DMS153 treated with DMSO at 0.1 percent for 48 hours (cell line): Measurements from ENCODE around the gene STH.
"Not testable (repeated sequence)": the region's sequence is repeated elsewhere in the genome, so short reads cannot be mapped to it uniquely, and the experiment has no call there.

Experiments
- DNase-seq: peaks from one replicate; lab custom pipeline; 2025; ENCODE audit not compliant: unreplicated experiment; lab: John Stamatoyannopoulos, UW

The STH gene, protein sequence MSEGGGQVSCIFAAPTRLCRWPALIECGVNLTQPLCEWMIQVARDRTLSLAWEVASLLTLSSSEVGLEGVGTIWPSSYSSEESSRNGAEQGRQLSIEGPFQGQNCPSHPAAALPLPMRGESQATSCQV

DNA sequence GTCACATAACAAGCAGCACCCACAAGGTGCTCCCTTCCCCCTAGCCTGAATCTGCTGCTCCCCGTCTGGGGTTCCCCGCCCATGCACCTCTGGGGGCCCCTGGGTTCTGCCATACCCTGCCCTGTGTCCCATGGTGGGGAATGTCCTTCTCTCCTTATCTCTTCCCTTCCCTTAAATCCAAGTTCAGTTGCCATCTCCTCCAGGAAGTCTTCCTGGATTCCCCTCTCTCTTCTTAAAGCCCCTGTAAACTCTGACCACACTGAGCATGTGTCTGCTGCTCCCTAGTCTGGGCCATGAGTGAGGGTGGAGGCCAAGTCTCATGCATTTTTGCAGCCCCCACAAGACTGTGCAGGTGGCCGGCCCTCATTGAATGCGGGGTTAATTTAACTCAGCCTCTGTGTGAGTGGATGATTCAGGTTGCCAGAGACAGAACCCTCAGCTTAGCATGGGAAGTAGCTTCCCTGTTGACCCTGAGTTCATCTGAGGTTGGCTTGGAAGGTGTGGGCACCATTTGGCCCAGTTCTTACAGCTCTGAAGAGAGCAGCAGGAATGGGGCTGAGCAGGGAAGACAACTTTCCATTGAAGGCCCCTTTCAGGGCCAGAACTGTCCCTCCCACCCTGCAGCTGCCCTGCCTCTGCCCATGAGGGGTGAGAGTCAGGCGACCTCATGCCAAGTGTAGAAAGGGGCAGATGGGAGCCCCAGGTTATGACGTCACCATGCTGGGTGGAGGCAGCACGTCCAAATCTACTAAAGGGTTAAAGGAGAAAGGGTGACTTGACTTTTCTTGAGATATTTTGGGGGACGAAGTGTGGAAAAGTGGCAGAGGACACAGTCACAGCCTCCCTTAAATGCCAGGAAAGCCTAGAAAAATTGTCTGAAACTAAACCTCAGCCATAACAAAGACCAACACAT, at the start of gene STH:
TSS of gene STH (plus strand) at position 264 of the 913 bp plus-strand sequence. CDS start at position 294, 30 bp downstream.
- DNase-seq: no peak

DNA sequence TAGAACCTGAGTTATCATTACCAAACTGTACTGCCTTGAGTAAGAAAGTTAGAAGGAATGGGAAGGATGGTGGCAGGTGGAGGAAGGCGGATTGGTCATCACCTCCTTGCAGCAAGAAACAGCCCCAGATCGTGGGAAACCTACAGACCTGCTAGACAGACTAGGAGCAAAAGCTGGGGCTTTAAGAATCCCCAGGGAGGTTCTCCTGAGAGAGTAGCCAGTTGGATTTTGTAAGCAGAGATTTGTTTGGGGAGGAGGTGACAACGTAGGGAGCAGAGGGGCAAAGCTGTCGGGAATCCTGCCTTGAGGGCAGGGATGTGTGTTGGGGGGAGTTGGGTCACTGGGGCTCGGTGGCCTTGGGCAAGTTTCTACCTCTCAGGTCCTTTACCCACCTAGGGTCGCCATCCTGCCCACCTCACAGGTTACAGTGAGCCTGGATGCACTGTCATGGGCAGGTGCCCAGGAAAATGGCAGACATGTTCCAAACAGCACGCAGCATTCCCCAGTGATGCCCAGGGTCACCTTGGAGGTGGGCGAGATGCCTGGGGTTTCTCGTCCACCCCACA, 49.2 kb upstream of the STH start:
- DNase-seq: no peak

DNA sequence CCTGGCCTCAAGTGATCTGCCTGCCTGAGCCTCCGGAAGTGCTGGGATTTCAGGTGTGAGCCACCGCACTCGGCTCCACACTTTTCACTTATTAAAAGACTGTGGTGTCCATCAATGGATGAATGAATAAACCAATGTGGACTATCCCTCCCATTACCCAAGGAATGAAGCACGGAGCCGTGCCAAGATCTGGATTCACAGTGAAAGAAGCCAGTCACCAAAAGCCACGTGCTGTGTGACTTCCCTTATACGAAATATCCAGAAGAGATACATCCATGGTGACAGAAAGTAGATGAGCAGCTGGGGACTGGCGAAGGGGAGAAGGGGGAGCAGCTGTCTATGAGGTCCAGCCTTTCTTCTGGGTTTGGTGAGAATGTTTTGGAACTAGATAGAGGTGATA, 48.2 kb upstream of the STH start:
- no peak for DNase-seq

DNA sequence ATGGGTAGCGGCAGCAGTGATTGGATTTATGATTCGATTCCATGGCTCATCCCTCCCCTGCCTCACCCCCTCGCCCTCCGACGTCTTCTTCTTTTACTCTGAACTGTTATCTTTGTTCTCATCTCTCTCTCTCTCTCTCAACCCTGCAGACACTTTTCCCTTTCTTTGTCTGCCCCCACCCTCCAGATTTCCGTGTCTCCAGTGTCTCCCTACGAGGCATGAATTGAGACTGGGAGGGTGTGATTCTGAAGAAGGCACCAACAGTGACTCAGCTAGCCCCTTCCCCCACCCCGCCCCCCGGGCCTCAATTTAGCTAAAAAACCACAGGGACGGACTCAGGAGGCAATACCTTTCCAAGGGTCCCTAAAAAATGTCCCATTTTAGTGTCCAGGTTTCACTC, 47.6 kb upstream of the STH start:
- DNase-seq: no peak

DNA sequence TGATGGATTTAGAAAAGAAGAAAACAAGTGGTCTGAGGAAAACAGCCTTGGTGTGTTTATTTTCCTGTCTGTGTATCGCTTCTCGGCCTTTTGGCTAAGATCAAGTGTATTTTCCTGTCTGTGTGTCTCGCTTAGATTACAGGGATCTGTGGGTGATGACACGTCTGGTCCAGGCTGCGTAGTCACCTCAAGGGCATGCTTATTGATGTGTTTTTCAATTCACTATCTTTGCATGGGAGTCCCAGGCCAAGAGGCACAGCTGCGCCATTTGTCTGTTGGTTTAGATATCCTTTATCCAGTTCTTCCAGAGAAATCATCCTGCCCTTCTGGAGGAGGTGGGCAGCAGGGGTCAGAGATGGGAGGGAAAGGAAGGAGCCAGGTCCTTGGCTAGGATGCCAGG, 47.1 kb upstream of the STH start:
- no peak for DNase-seq

DNA sequence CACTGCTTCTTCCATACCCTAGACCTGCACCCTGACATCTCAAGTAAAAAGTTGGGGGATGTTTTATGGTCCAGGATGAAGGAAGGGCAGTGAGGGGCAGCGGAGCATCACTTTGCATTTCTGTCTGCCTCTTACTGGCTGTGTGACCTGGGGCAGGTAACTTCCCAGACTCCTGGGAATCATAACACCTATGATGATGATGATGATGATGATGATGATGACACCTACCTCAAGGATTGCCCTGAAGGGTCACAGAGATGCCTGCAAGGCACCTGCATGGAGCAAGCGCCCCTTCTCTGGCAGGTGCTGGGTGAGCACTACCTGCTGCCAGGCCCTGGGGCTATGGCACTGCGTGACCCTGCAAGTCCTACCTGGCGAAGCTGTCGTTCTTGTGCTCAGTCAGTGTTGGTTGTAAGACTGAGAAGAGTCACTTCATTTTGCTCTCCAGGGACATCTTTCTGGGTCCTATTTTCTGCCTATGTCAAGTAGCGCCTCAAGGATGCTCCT, 46.2 kb upstream of the STH start:
- DNase-seq: no peak

DNA sequence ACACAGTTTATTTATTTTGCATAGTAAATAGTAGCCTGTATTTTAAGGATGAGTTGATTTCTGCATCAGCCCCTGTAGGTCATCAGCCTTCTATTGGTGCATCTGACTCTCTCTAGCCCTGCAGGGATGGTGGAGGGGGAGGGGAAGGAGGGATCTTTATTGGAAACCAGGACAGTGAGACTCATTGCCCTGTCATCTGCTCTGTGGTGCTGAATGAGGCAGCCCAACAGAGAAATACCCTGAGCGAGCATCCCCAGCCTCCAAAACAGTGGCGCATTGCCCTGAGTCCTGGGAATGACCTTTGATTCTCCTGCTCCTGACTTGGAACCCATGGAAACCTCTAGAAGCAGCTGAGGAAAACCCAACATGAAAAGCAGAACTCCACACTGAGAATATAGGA, 45.5 kb upstream of the STH start:
- no peak for DNase-seq

DNA sequence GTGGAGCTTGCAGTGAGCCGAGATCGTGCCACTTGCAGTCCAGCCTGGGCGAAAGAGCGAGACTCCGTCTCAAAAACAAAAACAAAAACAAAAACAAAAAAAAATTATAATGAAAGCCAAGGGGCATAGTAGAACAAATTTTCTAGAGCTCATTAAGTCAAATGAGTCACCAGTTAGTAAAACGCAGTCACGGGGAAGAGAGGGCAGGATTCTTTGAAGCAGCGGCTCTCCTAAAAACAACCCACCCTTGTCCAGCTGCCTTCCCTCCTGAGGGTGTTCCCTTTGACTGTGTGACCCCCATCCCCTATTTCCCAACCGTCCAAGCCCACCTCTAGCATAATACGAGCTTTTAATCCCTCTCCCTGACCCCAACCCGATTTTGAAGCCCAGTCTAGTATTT, 44.1 kb upstream of the STH start:
- no peak for DNase-seq

DNA sequence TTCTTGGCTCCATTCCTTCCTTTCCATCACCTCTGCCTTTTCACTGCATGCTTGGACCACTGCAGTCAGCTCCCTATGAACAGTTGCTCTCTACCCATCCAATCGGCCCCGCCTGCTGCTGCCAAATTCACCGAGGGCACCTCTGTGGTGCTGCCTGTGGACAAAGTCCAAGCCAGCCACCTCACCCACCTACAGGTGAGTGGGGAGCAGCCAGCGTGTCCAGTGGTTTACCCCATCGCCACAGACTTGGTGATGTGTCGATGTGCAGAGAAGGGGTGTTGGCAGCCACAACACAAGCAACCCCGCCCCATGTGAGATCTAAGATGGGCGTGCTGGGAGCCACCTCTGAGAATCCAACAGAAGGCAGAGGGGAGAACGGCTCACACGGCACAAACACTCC, 43.7 kb upstream of the STH start:
- no peak for DNase-seq

DNA sequence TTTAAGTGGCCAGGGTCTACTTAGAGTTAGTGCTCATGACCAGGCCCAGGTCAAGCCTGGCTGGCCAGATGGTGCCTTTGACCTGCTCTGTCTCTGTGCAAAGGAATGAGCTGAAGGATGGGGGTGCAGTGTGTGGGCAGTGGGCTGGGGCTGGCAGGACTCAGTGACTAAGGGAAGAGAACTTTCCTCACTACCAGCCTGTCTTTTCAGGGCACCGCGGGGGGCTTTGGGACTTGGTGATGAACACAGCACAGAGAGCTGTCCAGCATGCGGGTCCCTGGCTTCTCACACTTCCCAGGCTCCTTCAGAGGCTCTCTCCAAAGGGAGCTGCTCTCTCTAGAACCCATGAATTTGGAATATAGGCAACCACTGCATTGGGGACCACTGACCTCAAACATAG, 43.0 kb upstream of the STH start:
- DNase-seq: no peak

DNA sequence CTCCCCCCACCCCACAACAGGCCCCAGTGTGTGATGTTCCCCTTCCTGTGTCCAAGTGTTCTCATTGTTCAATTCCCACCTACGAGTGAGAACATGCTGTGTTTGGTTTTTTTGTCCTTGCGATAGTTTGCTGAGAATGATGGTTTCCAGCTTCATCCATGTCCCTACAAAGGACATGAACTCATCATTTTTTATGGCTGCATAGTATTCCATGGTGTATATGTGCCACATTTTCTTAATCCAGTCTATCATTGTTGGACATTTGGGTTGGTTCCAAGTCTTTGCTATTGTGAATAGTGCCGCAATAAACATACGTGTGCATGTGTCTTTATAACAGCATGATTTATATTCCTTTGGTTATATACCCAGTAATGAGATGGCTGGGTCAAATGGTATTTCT, 42.3 kb upstream of the STH start:
- not testable (repeated sequence) for DNase-seq

DNA sequence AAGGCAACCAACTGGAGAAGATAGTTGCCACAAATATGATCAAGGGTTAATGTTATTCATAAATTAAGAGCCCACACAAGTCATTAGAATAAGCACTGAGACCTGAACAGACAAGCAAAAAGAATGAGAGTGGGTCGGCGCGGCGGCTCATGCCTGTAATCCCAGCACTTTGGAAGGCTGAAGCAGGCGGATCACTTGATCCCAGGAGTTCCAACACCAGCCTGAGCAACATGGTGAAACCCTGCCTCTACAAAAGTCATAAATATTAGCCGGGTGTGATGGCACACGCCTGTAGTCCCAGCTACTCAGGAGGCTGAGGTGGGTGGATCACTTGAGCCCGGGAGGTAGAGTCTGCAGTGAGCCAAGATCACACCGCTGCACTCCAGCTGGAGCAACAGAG, 40.7 kb upstream of the STH start:
- DNase-seq: no peak

DNA sequence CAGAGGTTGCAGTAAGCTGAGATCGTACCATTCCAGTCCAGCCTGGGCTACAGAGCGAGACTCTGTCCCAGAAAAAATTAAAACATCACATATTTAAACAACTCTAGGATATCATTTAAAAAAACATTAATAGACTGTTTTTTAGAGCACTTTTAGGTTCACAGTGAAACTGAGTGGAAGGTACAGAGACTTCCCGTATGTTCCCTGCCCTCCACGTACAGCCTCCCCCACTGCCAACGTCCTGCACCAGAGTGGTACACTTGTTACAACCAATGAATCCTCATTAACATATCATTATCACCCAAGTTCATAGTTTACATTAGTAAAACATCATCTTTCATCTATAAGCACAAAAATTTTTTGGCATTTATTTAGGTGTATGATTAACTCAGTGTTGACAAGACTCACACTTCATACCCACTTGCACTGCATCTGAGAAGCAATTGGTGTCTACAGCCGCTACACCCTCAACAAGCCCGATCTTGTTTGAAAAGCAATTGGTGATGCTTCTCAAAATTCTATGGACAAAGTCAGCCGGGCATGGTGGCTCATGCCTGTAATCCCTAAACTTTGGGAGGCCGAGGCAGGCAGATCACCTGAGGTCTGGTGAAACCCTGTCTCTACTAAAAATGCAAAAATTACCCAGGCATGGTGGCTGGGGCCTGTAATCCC, 39.9 kb upstream of the STH start:
- no peak for DNase-seq

DNA sequence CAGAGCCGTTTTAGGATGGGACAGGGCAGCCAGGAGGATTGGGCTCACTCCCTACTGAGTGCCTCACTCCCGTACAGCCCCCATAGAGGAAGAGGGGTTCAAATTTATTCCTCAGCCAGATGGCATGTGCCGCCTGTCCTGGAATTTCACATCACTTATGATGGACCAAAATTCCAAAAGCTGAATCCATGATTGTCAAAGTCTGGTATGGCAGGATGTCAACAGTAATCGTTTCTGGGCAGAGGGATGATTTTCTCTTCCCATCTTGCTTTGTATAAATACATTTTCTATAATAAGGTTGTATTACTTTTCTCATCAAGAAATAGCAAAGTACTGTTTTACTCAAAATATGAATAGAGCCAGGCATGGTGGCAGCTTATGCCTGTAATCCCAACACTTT, 38.7 kb upstream of the STH start:
- DNase-seq: no peak

DNA sequence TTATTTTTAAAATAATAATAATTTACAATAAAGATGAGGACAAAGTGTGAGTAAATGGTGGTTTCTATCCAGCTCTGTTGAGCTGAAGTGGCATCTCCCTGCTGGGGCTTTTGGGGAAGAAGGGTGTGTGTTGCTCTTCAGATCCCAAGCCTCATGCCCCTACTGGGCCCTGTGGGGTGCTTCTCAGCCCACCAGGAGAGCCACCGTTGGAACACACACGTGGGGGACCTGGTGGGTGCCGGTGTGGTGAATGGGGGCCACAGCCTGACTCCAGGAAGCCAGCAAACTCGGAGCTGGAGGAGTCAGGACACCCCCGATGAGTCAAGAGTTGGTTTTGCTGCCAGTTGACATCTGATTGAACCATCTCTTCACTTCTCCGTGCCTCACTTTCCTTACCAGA, 37.8 kb upstream of the STH start:
- DNase-seq: no peak

DNA sequence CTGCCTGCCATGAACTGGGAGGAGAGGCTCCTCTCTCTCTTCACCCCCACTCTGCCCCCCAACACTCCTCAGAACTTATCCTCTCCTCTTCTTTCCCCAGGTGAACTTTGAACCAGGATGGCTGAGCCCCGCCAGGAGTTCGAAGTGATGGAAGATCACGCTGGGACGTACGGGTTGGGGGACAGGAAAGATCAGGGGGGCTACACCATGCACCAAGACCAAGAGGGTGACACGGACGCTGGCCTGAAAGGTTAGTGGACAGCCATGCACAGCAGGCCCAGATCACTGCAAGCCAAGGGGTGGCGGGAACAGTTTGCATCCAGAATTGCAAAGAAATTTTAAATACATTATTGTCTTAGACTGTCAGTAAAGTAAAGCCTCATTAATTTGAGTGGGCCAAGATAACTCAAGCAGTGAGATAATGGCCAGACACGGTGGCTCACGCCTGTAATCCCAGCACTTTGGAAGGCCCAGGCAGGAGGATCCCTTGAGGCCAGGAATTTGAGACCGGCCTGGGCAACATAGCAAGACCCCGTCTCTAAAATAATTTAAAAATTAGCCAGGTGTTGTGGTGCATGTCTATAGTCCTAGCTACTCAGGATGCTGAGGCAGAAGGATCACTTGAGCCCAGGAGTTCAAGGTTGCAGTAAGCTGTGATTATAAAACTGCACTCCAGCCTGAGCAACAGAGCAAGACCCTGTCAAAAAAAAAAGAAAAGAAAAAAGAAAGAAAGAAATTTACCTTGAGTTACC, 36.7 kb upstream of the STH start:
- no peak for DNase-seq

DNA sequence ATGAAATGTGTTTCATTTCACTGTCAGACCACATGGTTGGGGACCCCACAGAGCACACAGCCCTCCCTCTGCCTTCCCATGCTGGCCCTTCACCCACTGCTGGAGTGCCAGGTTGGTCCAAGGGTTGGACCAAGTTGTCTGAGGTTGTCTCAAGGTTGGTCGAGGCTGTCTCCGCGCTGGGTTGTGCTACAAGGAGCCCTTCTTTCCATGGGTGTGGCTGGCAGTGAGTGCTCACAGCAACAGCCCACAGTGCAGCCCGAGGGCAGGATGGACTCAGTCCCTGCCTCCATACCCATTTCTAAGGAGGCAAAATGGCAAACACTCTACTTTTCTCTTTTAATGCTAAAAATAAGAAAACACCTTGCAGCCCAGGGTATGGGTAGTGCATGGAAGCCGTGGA, 35.8 kb upstream of the STH start:
- DNase-seq: no peak

DNA sequence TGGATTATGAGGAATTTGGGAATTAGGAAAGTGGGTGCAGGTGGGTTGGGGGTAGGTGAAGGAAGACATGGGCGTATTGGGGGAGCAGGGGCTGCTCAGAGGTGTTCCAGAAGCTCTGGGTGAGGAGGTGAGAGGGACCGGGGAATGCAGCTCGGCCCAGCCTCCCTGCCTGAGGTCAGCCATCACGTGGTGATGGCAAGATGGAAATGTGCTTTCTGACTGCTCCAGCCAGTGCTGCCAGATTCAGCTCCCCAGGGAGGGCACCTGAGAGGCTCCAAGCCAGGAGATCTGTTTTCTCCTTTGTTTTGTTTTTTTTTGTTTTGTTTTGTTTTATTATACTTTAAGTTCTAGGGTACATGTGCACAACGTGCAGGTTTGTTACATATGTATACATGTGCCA, 35.2 kb upstream of the STH start:
- DNase-seq: no peak

DNA sequence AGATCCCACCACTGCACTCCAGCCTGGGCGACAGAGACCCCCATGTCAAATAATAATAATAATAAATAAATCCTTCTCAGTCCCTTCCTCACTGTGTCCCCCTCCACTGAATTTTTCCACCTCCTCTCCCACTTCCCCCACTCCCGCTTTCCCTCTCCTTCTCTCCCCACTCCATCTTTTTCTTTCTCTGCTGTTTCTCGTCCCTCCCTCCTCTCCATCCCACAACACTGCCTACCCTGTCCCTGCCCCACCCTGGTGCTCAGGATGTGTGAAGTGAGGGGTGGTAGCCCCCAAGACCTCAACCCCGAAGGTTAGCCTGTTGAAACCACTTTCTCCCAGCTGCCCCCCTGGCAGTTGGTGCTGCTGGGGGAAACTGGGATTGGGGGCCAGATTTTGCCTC, 34.4 kb upstream of the STH start:
- no peak for DNase-seq

DNA sequence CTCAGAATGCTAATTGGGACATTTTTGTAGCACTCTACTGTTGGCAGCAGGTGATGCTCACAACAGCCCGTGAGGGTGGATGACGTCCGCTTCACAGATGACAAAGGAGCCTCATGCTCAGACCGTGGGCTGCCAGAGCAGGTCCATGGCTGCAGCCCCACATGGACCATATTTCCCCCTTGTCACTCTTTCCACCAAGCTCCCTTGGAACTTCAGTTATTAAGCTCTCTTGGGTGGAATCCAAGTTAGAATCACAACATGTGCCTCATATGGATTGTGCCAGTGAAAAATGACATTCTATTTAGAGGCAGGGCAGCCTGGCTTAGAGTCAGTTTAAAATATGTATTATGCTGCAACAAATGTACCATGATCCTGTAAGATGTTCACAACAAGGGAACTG, 33.2 kb upstream of the STH start:
- no peak for DNase-seq
